Activated CD4-positive, alpha-beta T cell treated with anti-CD3 and anti-CD28 coated beads, Interleukin-2, amount 50 U/mL, for 16 hours (primary cell): ENCODE measurements around the gene ARHGAP32.

Experiments
- DNase-seq: peaks from one replicate; pipeline ENCODE4 v3.0.0-alpha.2; 2020

Gene ARHGAP32

GRCh38 chr11:129106788-129107187 is 85.3 kb downstream of the ARHGAP32 start:
- DNase-seq = no peak

GRCh38 chr11:129102756-129103155 is 89.4 kb downstream of the ARHGAP32 start:
- no peak for DNase-seq

- DNase-seq = no peak
Measured at GRCh38 chr11:129102225-129102624, 89.9 kb downstream of the ARHGAP32 start.

- DNase-seq = no peak
Measured at GRCh38 chr11:129093283-129093682, 98.8 kb downstream of the ARHGAP32 start.

GRCh38 chr11:129090056-129090455 is 102.1 kb downstream of the ARHGAP32 start:
- no peak for DNase-seq

- no peak for DNase-seq
Measured at GRCh38 chr11:129089279-129089678, 102.8 kb downstream of the ARHGAP32 start.

- DNase-seq = no peak
Measured at GRCh38 chr11:129086976-129087375, 105.1 kb downstream of the ARHGAP32 start.

GRCh38 chr11:129077191-129077590 is 114.9 kb downstream of the ARHGAP32 start:
- DNase-seq = no peak

GRCh38 chr11:129075757-129076156 is 116.4 kb downstream of the ARHGAP32 start:
- DNase-seq = no peak

- no peak for DNase-seq
Measured at GRCh38 chr11:129067454-129067853, 124.7 kb downstream of the ARHGAP32 start.

- no peak for DNase-seq
Measured at GRCh38 chr11:129066229-129066628, 125.9 kb downstream of the ARHGAP32 start.

GRCh38 chr11:129063118-129063517 is 129.0 kb downstream of the ARHGAP32 start:
- no peak for DNase-seq

- no peak for DNase-seq
Measured at GRCh38 chr11:129061492-129062230, 130.5 kb downstream of the ARHGAP32 start.

- DNase-seq = no peak
Measured at GRCh38 chr11:129056916-129057315, 135.2 kb downstream of the ARHGAP32 start.

GRCh38 chr11:129055196-129055595 is 136.9 kb downstream of the ARHGAP32 start:
- DNase-seq = no peak

GRCh38 chr11:129048911-129049310 is 143.2 kb downstream of the ARHGAP32 start:
- no peak for DNase-seq

GRCh38 chr11:129045150-129045549 is 147.0 kb downstream of the ARHGAP32 start:
- DNase-seq = no peak

GRCh38 chr11:129042503-129042902 is 149.6 kb downstream of the ARHGAP32 start:
- no peak for DNase-seq

- DNase-seq = no peak
Measured at GRCh38 chr11:129041611-129042018, 150.5 kb downstream of the ARHGAP32 start.

- no peak for DNase-seq
Measured at GRCh38 chr11:129040934-129041333, 151.2 kb downstream of the ARHGAP32 start.

- no peak for DNase-seq
Measured at GRCh38 chr11:129035244-129035643, 156.9 kb downstream of the ARHGAP32 start.

GRCh38 chr11:129034001-129034400 is 158.1 kb downstream of the ARHGAP32 start:
- DNase-seq = no peak

GRCh38 chr11:129023968-129024676 is 168.0 kb downstream of the ARHGAP32 start:
- no peak for DNase-seq

- no peak for DNase-seq
Measured at GRCh38 chr11:129021295-129021694, 170.8 kb downstream of the ARHGAP32 start.
